IMR-90 (cell line): ENCODE measurements around the gene DGLUCY. TPM values are rescaled to one million over a fixed set of nuclear protein-coding genes. Genes with fewer than 3 reads are reported as not detected.

ENCODE experiments used
- ATAC-seq: fragments of 200-7000 bp; cut with Tn5 transposase; 2 replicates; pipeline ENCODE4 v1.9.1; 2020; ENCODE audit warnings: low read depth, mild to moderate bottlenecking, moderate library complexity
- BruUV-seq: library from RNA; stranded (reverse); fragments of 400-500 nt; replicated peaks from 2 replicates; lab custom pipeline; 2021; lab: Mats Ljungman, UMichigan
- CTCF ChIA-PET: fragments of 300-600 bp; formaldehyde crosslinking; extraction: SDS; loops from one replicate; lab custom pipeline; 2021; ENCODE audit warnings: antibody characterized with exemption; lab: Yijun Ruan, JAX
- POLR2A ChIA-PET: fragments of 300-600 bp; sonication (Branson Sonifier 250); formaldehyde crosslinking; loops from one replicate; lab custom pipeline; 2022; ENCODE audit warnings: antibody characterized with exemption; ENCODE audit not compliant: unreplicated experiment; lab: Charles Lee
- DNase-seq: peaks from one replicate; pipeline ENCODE4 v3.0.0; 2013
- H2AFZ ChIP-seq: replicated peaks from 2 replicates; pipeline ENCODE3; 2013; ENCODE audit warnings: low read length, mild to moderate bottlenecking; ENCODE audit not compliant: poor library complexity
- H2AK5ac ChIP-seq: 2 replicates; pipeline ENCODE4 v1.6.1; 2013; ENCODE audit warnings: low read depth, low read length, inconsistent platforms
- H2AK9ac ChIP-seq: replicated peaks from 2 replicates; pipeline ENCODE3; 2013; ENCODE audit warnings: mild to moderate bottlenecking, low read depth, low read length, moderate library complexity; ENCODE audit not compliant: poor library complexity
- H2BK120ac ChIP-seq: 2 replicates; pipeline ENCODE4 v1.6.1; 2013; ENCODE audit warnings: low read depth, low read length, inconsistent platforms
- H2BK15ac ChIP-seq: 3 replicates; pipeline ENCODE4 v1.6.1; 2013; ENCODE audit warnings: low read depth, low read length, inconsistent platforms
- H2BK20ac ChIP-seq: 2 replicates; pipeline ENCODE4 v1.6.1; 2013; ENCODE audit warnings: low read depth, mild to moderate bottlenecking, inconsistent platforms, low read length, moderate library complexity
- H2BK5ac ChIP-seq: 2 replicates; pipeline ENCODE4 v1.6.1; 2013; ENCODE audit warnings: mild to moderate bottlenecking, low read depth, low read length, inconsistent platforms; ENCODE audit not compliant: poor library complexity, severe bottlenecking
- H3K14ac ChIP-seq: replicated peaks from 2 replicates; pipeline ENCODE4 v1.6.1; 2013; ENCODE audit warnings: low read depth, low read length, inconsistent platforms
- H3K18ac ChIP-seq: 2 replicates; pipeline ENCODE4 v1.6.1; 2013; ENCODE audit warnings: low read depth, low read length, control low read depth
- H3K23ac ChIP-seq: 2 replicates; pipeline ENCODE4 v1.6.1; 2013; ENCODE audit warnings: low read depth, low read length, inconsistent platforms
- H3K27ac ChIP-seq: 2 replicates; pipeline ENCODE4 v1.5.1; 2013; ENCODE audit warnings: mild to moderate bottlenecking, control low read depth, low read length; ENCODE audit not compliant: insufficient read depth
- H3K27me3 ChIP-seq: 2 replicates; pipeline ENCODE4 v1.6.1; 2013; ENCODE audit warnings: low read length; ENCODE audit not compliant: control insufficient read depth, insufficient read depth
- H3K36me3 ChIP-seq: 2 replicates; pipeline ENCODE4 v1.6.1; 2013; ENCODE audit warnings: low read length, mixed read lengths; ENCODE audit not compliant: control insufficient read depth, insufficient read depth
- H3K4ac ChIP-seq: 2 replicates; pipeline ENCODE4 v1.6.1; 2013; ENCODE audit warnings: low read depth, low read length, inconsistent platforms
- H3K4me1 ChIP-seq: 2 replicates; pipeline ENCODE4 v1.6.1; 2013; ENCODE audit warnings: low read length, mixed read lengths; ENCODE audit not compliant: control insufficient read depth, insufficient read depth
- H3K4me2 ChIP-seq: 2 replicates; pipeline ENCODE4 v1.6.1; 2013; ENCODE audit warnings: low read depth, mild to moderate bottlenecking, control low read depth, low read length, moderate library complexity
- H3K4me3 ChIP-seq: 2 replicates; pipeline ENCODE4 v1.5.1; 2013; ENCODE audit warnings: low read depth, mild to moderate bottlenecking, control low read depth, low read length, moderate library complexity; ENCODE audit not compliant: insufficient read depth
- H3K56ac ChIP-seq: 2 replicates; pipeline ENCODE4 v1.6.1; 2013; ENCODE audit warnings: low read length, inconsistent platforms; ENCODE audit not compliant: insufficient read depth; ENCODE audit errors: extremely low read depth
- H3K79me1 ChIP-seq, 2 experiments: 2 replicates each; pipeline ENCODE4 v1.6.1; 2013; ENCODE audit warnings: low read length in 2 of 2, inconsistent platforms in 1 of 2, low read depth in 1 of 2
- H3K9ac ChIP-seq: 2 replicates; pipeline ENCODE4 v1.6.1; 2013; ENCODE audit warnings: low read depth, low read length, control low read depth
- H3K9me1 ChIP-seq: 2 replicates; pipeline ENCODE4 v1.6.1; 2013; ENCODE audit warnings: low read length, inconsistent platforms; ENCODE audit not compliant: insufficient read depth
- H3K9me3 ChIP-seq: 2 replicates; pipeline ENCODE4 v1.6.1; 2013; ENCODE audit warnings: low read length; ENCODE audit not compliant: control insufficient read depth, insufficient read depth
- H4K20me1 ChIP-seq: 2 replicates; pipeline ENCODE4 v1.6.1; 2013; ENCODE audit warnings: low read length, inconsistent platforms; ENCODE audit not compliant: insufficient read depth
- H4K5ac ChIP-seq: 2 replicates; pipeline ENCODE4 v1.6.1; 2013; ENCODE audit warnings: mild to moderate bottlenecking, low read depth, low read length, control low read depth
- H4K8ac ChIP-seq, 2 experiments: 2 replicates each; pipeline ENCODE4 v1.6.1; 2013; ENCODE audit warnings: low read depth in 2 of 2, low read length in 2 of 2, control low read depth in 1 of 2, inconsistent platforms in 1 of 2
- H4K91ac ChIP-seq: 2 replicates; pipeline ENCODE4 v1.6.1; 2013; ENCODE audit warnings: low read depth, low read length, inconsistent platforms; ENCODE audit not compliant: insufficient read depth
- CEBPB ChIP-seq: IDR thresholded peaks from 2 replicates; pipeline ENCODE4 v1.6.1; 2012; ENCODE audit warnings: low read depth, low read length, improper control_type of control experiment
- CHD1 ChIP-seq: IDR thresholded peaks from 2 replicates; pipeline ENCODE4 v1.6.1; 2012; ENCODE audit warnings: low read depth, low read length, improper control_type of control experiment
- ELK1 ChIP-seq: fragments of 150-350 bp; IDR thresholded peaks from 2 replicates; pipeline ENCODE4 v1.6.1; 2016; ENCODE audit warnings: low read depth, mild to moderate bottlenecking, low read length, moderate library complexity, borderline replicate concordance
- FOS ChIP-seq: fragments of 150-350 bp; IDR thresholded peaks from 2 replicates; pipeline ENCODE4 v1.6.1; 2016; ENCODE audit warnings: low read depth, low read length
- MAFK ChIP-seq: IDR thresholded peaks from 2 replicates; pipeline ENCODE4 v1.6.1; 2012; ENCODE audit warnings: low read depth, low read length, improper control_type of control experiment
- POLR2A ChIP-seq: IDR thresholded peaks from 2 replicates; pipeline ENCODE4 v1.6.1; 2012; ENCODE audit warnings: mild to moderate bottlenecking, low read depth, low read length
- RAD21 ChIP-seq: IDR thresholded peaks from 2 replicates; pipeline ENCODE4 v1.6.1; 2012; ENCODE audit warnings: low read length, improper control_type of control experiment
- RCOR1 ChIP-seq: IDR thresholded peaks from 2 replicates; pipeline ENCODE4 v1.6.1; 2012; ENCODE audit warnings: mild to moderate bottlenecking, low read length, improper control_type of control experiment; ENCODE audit not compliant: insufficient replicate concordance
- RFX5 ChIP-seq: IDR thresholded peaks from 2 replicates; pipeline ENCODE4 v1.8.0; 2012; ENCODE audit warnings: low read depth, mild to moderate bottlenecking, low read length, moderate library complexity
- SMC3 ChIP-seq: fragments of 150-350 bp; IDR thresholded peaks from 2 replicates; pipeline ENCODE4 v1.6.1; 2016; ENCODE audit warnings: low read depth, mild to moderate bottlenecking, antibody characterized with exemption, low read length, moderate library complexity
- USF2 ChIP-seq: fragments of 150-350 bp; IDR thresholded peaks from 2 replicates; pipeline ENCODE4 v1.6.1; 2017; ENCODE audit warnings: mild to moderate bottlenecking, antibody characterized with exemption, low read length, low read depth
- WGBS, 2 experiments: methylation state at CpG; one replicate each; pipeline versions ENCODE4 v1.1.5 to v1.1.7; 2013; ENCODE audit warnings: missing lambda C conversion rate in 2 of 2; ENCODE audit not compliant: insufficient read length in 1 of 2; ENCODE audit errors: extremely low coverage in 2 of 2; 5-methylcytosine and 5-hydroxymethylcytosine counted together
- dilution Hi-C: fragments of 300-500 bp; cut with HindIII; formaldehyde crosslinking; loops from one replicate; pipeline ENCODE4 v1.14.3; 2018; ENCODE audit warnings: low sequenced_read_pairs; ENCODE audit not compliant: unreplicated experiment
- in situ Hi-C: fragments of 300-500 bp; cut with MboI; formaldehyde crosslinking; loops from 3 replicates; pipeline ENCODE4 v1.14.3; 2019; ENCODE audit warnings: low sequenced_read_pairs, inconsistent platforms, mixed read lengths
- intact Hi-C: fragments of 100-400 bp; cut with micrococcal nuclease; formaldehyde crosslinking; loops from 2 replicates; pipeline ENCODE4 v1.10.0; 2022
- polyA plus RNA-seq, 3 experiments: library from polyadenylated mRNA; depleted of rRNA; stranded (reverse); fragments of >200 nt; gene quantifications; 2 replicates each; pipeline ENCODE4 v1.2.3, GENCODE V29; 2012; ENCODE audit warnings: low replicate concordance in 1 of 3
- total RNA-seq: library from RNA; depleted of rRNA; stranded (reverse); fragments of >200 nt; gene quantifications from 2 replicates; pipeline ENCODE4 v1.2.3, GENCODE V29; 2012
- TF ChIP-seq, protein P1 (sequence below): conservative IDR thresholded peaks from 2 replicates; pipeline ENCODE4 v1.5.1; 2012; ENCODE audit warnings: mild to moderate bottlenecking, low read depth, low read length, improper control_type of control experiment

Gene DGLUCY
- total and polyA plus RNA-seq, 2 of the 4 experiments (the other 2 are of a cell fraction): 8.5 to 13.3 TPM

GRCh38 chr14:91098591-91098990, 15.3 kb upstream of the DGLUCY start:
- Histone ChIP-seq H3K79me1 (no peaks in the 10 kb centered on the region), H4K5ac (no peak overlapping the region), H4K8ac (no peak overlapping the region), H3K4ac (no peak overlapping the region), H4K20me1 (no peaks in the 10 kb centered on the region), H3K14ac (no peak overlapping the region), H3K9ac (no peak overlapping the region), H3K27me3 (peaks cover 8% of the 10 kb centered on the region), H2AFZ (no peak overlapping the region), H3K36me3 (no peaks in the 10 kb centered on the region), H3K4me3 (no peak overlapping the region), H2BK120ac (no peak overlapping the region), H4K91ac (no peak overlapping the region), H2AK9ac (no peak overlapping the region), H3K23ac (no peak overlapping the region), H3K4me2 (no peak overlapping the region), H3K56ac (no peak overlapping the region), H2BK20ac (no peak overlapping the region), H3K18ac (no peak overlapping the region), H3K9me1 (no peaks in the 10 kb centered on the region), H3K4me1 (no peaks in the 10 kb centered on the region), H2AK5ac (no peak overlapping the region), H3K9me3 (no peaks in the 10 kb centered on the region), H3K27ac (no peak overlapping the region), H2BK5ac (no peak overlapping the region), H2BK15ac (no peak overlapping the region)
- ChIA-PET CTCF (no interaction called here), POLR2A (no interaction called here)
- intact Hi-C loops (no loop called here), dilution Hi-C loops (no loop called here), in situ Hi-C loops (no loop called here)
- peak; percentile 24; the same call in 1 of the 2 replicates for ATAC-seq
- no CpG with 5 or more reads among the region's 3 CpGs for WGBS, 2 experiments
- no TSS peak for BruUV-seq
- DNase-seq: peak; percentile 57
- TF ChIP-seq RCOR1: no peak
- no peak for TF ChIP-seq CEBPB
- no peak for TF ChIP-seq SMC3
- TF ChIP-seq MAFK: no peak
- TF ChIP-seq USF2: no peak
- TF ChIP-seq, protein P1, sequence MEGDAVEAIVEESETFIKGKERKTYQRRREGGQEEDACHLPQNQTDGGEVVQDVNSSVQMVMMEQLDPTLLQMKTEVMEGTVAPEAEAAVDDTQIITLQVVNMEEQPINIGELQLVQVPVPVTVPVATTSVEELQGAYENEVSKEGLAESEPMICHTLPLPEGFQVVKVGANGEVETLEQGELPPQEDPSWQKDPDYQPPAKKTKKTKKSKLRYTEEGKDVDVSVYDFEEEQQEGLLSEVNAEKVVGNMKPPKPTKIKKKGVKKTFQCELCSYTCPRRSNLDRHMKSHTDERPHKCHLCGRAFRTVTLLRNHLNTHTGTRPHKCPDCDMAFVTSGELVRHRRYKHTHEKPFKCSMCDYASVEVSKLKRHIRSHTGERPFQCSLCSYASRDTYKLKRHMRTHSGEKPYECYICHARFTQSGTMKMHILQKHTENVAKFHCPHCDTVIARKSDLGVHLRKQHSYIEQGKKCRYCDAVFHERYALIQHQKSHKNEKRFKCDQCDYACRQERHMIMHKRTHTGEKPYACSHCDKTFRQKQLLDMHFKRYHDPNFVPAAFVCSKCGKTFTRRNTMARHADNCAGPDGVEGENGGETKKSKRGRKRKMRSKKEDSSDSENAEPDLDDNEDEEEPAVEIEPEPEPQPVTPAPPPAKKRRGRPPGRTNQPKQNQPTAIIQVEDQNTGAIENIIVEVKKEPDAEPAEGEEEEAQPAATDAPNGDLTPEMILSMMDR: no peak
- TF ChIP-seq FOS: no peak
- TF ChIP-seq RAD21: no peak
- TF ChIP-seq ELK1: no peak
- TF ChIP-seq RFX5: no peak
- TF ChIP-seq CHD1: no peak
- no peak for TF ChIP-seq POLR2A
